ENCODE measurements around the gene OPHN1. TPM values are rescaled to one million over a fixed set of nuclear protein-coding genes. Genes with fewer than 3 reads are reported as not detected.

The OPHN1 gene
- total and polyA plus RNA-seq, 2 of the 13 experiments (the other 11 are each of a cell fraction or from before 2014, with no cell fraction given): 1.6 to 1.7 TPM

GRCh38 chrX:68433155-68433980 lies at the start of gene OPHN1 (continued):
- TF ChIP-seq PRDM10 (CRISPR knock-in tag; IDR thresholded peaks at IDR 0.05; ENCODE audit: low read depth) (no peak), TFDP1 (CRISPR knock-in tag; IDR thresholded peaks at IDR 0.05; ENCODE audit: borderline replicate concordance) (peak; percentile 31; the same call in 1 of the 2 replicates), CENPX (CRISPR knock-in tag; IDR thresholded peaks at IDR 0.05) (no peak), LCORL (IDR thresholded peaks at IDR 0.05) (no peak), LCORL (CRISPR knock-in tag; IDR thresholded peaks at IDR 0.05) (no peak), ZBTB3 (CRISPR knock-in tag; IDR thresholded peaks at IDR 0.05; ENCODE audit: borderline replicate concordance, low read depth) (no peak), ZSCAN21 (CRISPR knock-in tag; IDR thresholded peaks at IDR 0.05; ENCODE audit: borderline replicate concordance) (no peak), MTA3 (CRISPR knock-in tag; IDR thresholded peaks at IDR 0.05) (no peak), THAP8 (CRISPR knock-in tag; IDR thresholded peaks at IDR 0.05; ENCODE audit: borderline replicate concordance) (no peak), ZNF543 (CRISPR knock-in tag; IDR thresholded peaks at IDR 0.05) (no peak), CENPT (CRISPR knock-in tag; IDR thresholded peaks at IDR 0.05; ENCODE audit: low read depth) (no peak), TEAD2 (CRISPR knock-in tag; IDR thresholded peaks at IDR 0.05) (no peak), HOXD1 (CRISPR knock-in tag; IDR thresholded peaks at IDR 0.05) (no peak), DNMT1 (CRISPR knock-in tag; IDR thresholded peaks at IDR 0.05) (no peak), SAP130 (CRISPR knock-in tag; IDR thresholded peaks at IDR 0.05; ENCODE audit: low read depth) (0 out of 2 replicates have a peak, but pooled peaks have one; percentile 18), ZNF484 (CRISPR knock-in tag; IDR thresholded peaks at IDR 0.05; ENCODE audit: borderline replicate concordance, low read depth) (no peak), TEF (CRISPR knock-in tag; IDR thresholded peaks at IDR 0.05) (no peak), DBP (CRISPR knock-in tag; IDR thresholded peaks at IDR 0.05; ENCODE audit: not compliant biosample characterization) (no peak), PREB (CRISPR knock-in tag; IDR thresholded peaks at IDR 0.05) (no peak), ZNF496 (CRISPR knock-in tag; IDR thresholded peaks at IDR 0.05; ENCODE audit: insufficient replicate concordance) (no peak)

Measured in HepG2 (cell line).